PC-9 (cell line): Measurements from ENCODE around the gene CHST12. TPM values are rescaled to one million over a fixed set of nuclear protein-coding genes. Genes with fewer than 3 reads are reported as not detected.

Source experiments
- BruUV-seq: library from RNA; stranded (reverse); fragments of 400-500 nt; replicated peaks from 2 replicates; lab custom pipeline; 2021; lab: Mats Ljungman, UMichigan
- CTCF ChIA-PET: fragments of 300-600 bp; sonication (Branson Sonifier 250); formaldehyde crosslinking; loops from one replicate; lab custom pipeline; 2022; ENCODE audit warnings: antibody characterized with exemption; lab: Charles Lee
- POLR2A ChIA-PET: fragments of 300-600 bp; sonication (Branson Sonifier 250); formaldehyde crosslinking; loops from one replicate; lab custom pipeline; 2022; ENCODE audit warnings: antibody characterized with exemption; ENCODE audit not compliant: unreplicated experiment; lab: Charles Lee
- DNase-seq, 2 experiments: peaks; one replicate each; pipeline versions ENCODE4 v3.0.0 to v3.0.0-alpha.2; 2015 to 2022; ENCODE audit warnings: mixed read lengths in 1 of 2
- H2AFZ ChIP-seq: fragments of 200-600 bp; sonication (generic); 2 replicates; pipeline ENCODE4 v1.8.1; 2017; ENCODE audit warnings: antibody characterized with exemption
- H3F3A ChIP-seq: fragments of 200-600 bp; sonication (generic); 2 replicates; pipeline ENCODE4 v1.8.1; 2017; ENCODE audit warnings: antibody characterized with exemption, mild to moderate bottlenecking, low read depth; ENCODE audit not compliant: insufficient read depth
- H3K27ac ChIP-seq: fragments of 200-600 bp; sonication (generic); 2 replicates; pipeline ENCODE4 v1.6.1; 2016; ENCODE audit warnings: mixed run types
- H3K27me3 ChIP-seq: fragments of 200-600 bp; sonication (generic); 2 replicates; pipeline ENCODE4 v1.6.1; 2016; ENCODE audit warnings: low read depth, mixed run types; ENCODE audit not compliant: insufficient read depth
- H3K36me3 ChIP-seq: fragments of 200-600 bp; sonication (generic); 2 replicates; pipeline ENCODE4 v1.6.1; 2016; ENCODE audit warnings: low read depth, mixed run types
- H3K4me1 ChIP-seq: fragments of 200-600 bp; sonication (generic); replicated peaks from 2 replicates; pipeline ENCODE4 v1.6.1; 2016; ENCODE audit warnings: mixed run types; ENCODE audit not compliant: insufficient read depth
- H3K4me2 ChIP-seq: fragments of 200-600 bp; sonication (generic); 2 replicates; pipeline ENCODE4 v1.6.1; 2017; ENCODE audit warnings: mixed run types
- H3K4me3 ChIP-seq: fragments of 200-600 bp; sonication (generic); 2 replicates; pipeline ENCODE4 v1.6.1; 2016; ENCODE audit warnings: mixed run types
- H3K79me2 ChIP-seq: fragments of 200-600 bp; sonication (generic); 2 replicates; pipeline ENCODE4 v1.6.1; 2017; ENCODE audit warnings: low read depth, mixed run types
- H3K9me2 ChIP-seq: fragments of 200-600 bp; sonication (generic); 2 replicates; pipeline ENCODE4 v1.8.1; 2017; ENCODE audit warnings: mild to moderate bottlenecking; ENCODE audit not compliant: insufficient read depth
- H3K9me3 ChIP-seq: fragments of 200-600 bp; sonication (generic); 2 replicates; pipeline ENCODE4 v1.8.1; 2016; ENCODE audit warnings: low read depth; ENCODE audit not compliant: insufficient read depth
- H4K20me1 ChIP-seq: fragments of 200-600 bp; sonication (generic); 2 replicates; pipeline ENCODE4 v1.8.1; 2017; ENCODE audit not compliant: insufficient read depth
- CTCF ChIP-seq: fragments of 200-600 bp; sonication (generic); conservative IDR thresholded peaks from 2 replicates; pipeline ENCODE4 v1.6.1; 2017; ENCODE audit warnings: mixed run types, antibody characterized with exemption, mild to moderate bottlenecking, moderate library complexity
- EZH2 ChIP-seq: fragments of 200-600 bp; sonication (generic); IDR thresholded peaks from 2 replicates; pipeline ENCODE4 v1.8.0; 2017; ENCODE audit warnings: antibody characterized with exemption, low read depth
- intact Hi-C: fragments of 100-400 bp; cut with micrococcal nuclease; formaldehyde crosslinking; loops from one replicate; pipeline ENCODE4 v1.10.0; 2022; ENCODE audit not compliant: unreplicated experiment
- total RNA-seq: library from RNA; stranded (reverse); gene quantifications from 2 replicates; pipeline ENCODE4 v1.2.3, GENCODE V29; 2021

Gene CHST12
- total RNA-seq, 1 experiment from 2014 or later = 25.9 TPM

DNA sequence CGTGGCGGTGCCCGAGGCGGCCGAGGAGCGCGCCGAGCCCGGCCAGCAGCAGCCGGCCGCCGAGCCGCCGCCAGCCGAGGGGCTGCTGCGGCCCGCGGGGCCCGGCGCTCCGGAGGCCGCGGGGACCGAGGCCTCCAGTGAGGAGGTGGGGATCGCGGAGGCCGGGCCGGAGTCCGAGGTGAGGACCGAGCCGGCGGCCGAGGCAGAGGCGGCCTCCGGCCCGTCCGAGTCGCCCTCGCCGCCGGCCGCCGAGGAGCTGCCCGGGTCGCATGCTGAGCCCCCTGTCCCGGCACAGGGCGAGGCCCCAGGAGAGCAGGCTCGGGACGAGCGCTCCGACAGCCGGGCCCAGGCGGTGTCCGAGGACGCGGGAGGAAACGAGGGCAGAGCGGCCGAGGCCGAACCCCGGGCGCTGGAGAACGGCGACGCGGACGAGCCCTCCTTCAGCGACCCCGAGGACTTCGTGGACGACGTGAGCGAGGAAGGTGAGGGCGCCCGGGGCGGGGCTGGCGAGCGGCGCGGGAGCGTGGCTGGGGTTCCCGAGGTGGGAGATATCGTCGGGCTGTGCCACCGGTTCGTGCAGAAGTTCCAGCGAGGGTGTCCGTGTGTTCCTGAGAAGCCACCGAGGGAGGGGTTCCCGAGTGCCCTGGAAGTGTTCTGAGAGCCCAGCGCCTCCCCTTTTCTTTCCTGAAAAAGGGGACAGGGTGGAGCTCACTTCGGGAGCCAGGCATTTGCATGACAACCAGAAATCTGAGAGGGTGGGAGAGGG, 48.3 kb upstream of the CHST12 start:
- ChIA-PET POLR2A (interaction anchor here (0.6 to 0.7 kb wide), 2 partner anchors 286 to 499 kb away, joined by 3 to 4 read pairs; no protein-coding TSS in a partner anchor), CTCF (interaction anchor here (1.1 kb wide), 1 partner anchor 113 kb away, joined by 3 read pairs; no protein-coding TSS in a partner anchor)
- peak overlapping the region; percentile 75 for H3K4me3 ChIP-seq
- peak overlapping the region; percentile 52 for H3K27ac ChIP-seq
- no peak for TF ChIP-seq EZH2
- TF ChIP-seq CTCF = no peak
- intact Hi-C loops = loop anchor here (5.0 kb wide), 1 partner anchor 43 kb away; the partner anchor contains the start of gene SNX8
- peaks cover 65% of the 10 kb centered on the region for H3K79me2 ChIP-seq
- no peaks in the 10 kb centered on the region for H3K9me2 ChIP-seq
- no TSS peak for BruUV-seq
- H3K9me3 ChIP-seq = no peaks in the 10 kb centered on the region
- H3K4me2 ChIP-seq = peak overlapping the region; percentile 95
- H3K4me1 ChIP-seq = peaks cover 27% of the 10 kb centered on the region
- H3K27me3 ChIP-seq = no peaks in the 10 kb centered on the region
- peak in 1 of 2 experiments; percentile 25 for DNase-seq
- peaks cover 45% of the 10 kb centered on the region for H3F3A ChIP-seq
- peaks cover 29% of the 10 kb centered on the region for H3K36me3 ChIP-seq
- H4K20me1 ChIP-seq = peaks cover 47% of the 10 kb centered on the region
- H2AFZ ChIP-seq = peak overlapping the region; percentile 41; the same call in 1 of the 2 replicates

DNA sequence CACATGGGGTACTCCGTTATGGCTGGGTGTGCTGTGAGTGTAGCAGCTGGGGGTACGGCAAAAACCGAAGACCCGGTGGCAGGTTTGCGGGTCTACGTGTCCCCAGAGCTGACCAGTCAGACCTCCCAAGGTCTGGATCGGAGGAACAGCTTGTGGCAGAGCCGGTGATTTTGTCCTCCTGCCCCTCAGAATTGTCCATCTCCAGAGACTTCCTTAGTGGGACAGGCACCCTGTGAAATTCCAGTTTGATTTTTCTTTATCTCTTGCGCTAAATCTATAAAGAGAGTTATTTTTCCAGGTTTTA, 47.8 kb upstream of the CHST12 start:
- no peak for DNase-seq
- no peak for TF ChIP-seq CTCF
- no peak for TF ChIP-seq EZH2
- ChIA-PET POLR2A (interaction anchor here (0.6 to 0.7 kb wide), 3 partner anchors 36 to 499 kb away, joined by 3 to 9 read pairs (median 4); no protein-coding TSS in a partner anchor), CTCF (interaction anchor here (1.1 kb wide), 1 partner anchor 113 kb away, joined by 3 read pairs; no protein-coding TSS in a partner anchor)
- intact Hi-C loops = no loop called here
- peaks cover 47% of the 10 kb centered on the region for H3F3A ChIP-seq
- no peaks in the 10 kb centered on the region for H3K9me3 ChIP-seq
- H3K27ac ChIP-seq = peak overlapping the region; percentile 52
- no peak overlapping the region; the same call in 1 of the 2 replicates for H2AFZ ChIP-seq
- no peaks in the 10 kb centered on the region for H3K27me3 ChIP-seq
- H3K36me3 ChIP-seq = peaks cover 34% of the 10 kb centered on the region
- H4K20me1 ChIP-seq = peaks cover 52% of the 10 kb centered on the region
- BruUV-seq = TSS peak; percentile 40
- H3K4me2 ChIP-seq = peak overlapping the region; percentile 95
- H3K4me3 ChIP-seq = peak overlapping the region; percentile 75
- peaks cover 71% of the 10 kb centered on the region for H3K79me2 ChIP-seq
- no peaks in the 10 kb centered on the region for H3K9me2 ChIP-seq
- H3K4me1 ChIP-seq = peaks cover 27% of the 10 kb centered on the region

GRCh38 chr7:2357165-2357564, 46.2 kb upstream of the CHST12 start:
- intact Hi-C loops = no loop called here
- Histone ChIP-seq H3K36me3 (peaks cover 42% of the 10 kb centered on the region), H3K4me2 (peak overlapping the region; percentile 95), H3K9me2 (no peaks in the 10 kb centered on the region), H2AFZ (no peak overlapping the region), H3K79me2 (peaks cover 85% of the 10 kb centered on the region), H4K20me1 (peaks cover 68% of the 10 kb centered on the region), H3K27me3 (no peaks in the 10 kb centered on the region), H3K4me3 (peak overlapping the region; percentile 75; the same call in 1 of the 2 replicates), H3K27ac (peak overlapping the region; percentile 2; the same call in 1 of the 2 replicates), H3K9me3 (no peaks in the 10 kb centered on the region), H3F3A (peaks cover 49% of the 10 kb centered on the region), H3K4me1 (peaks cover 27% of the 10 kb centered on the region)
- no TSS peak for BruUV-seq
- CTCF ChIA-PET = no interaction called here
- POLR2A ChIA-PET = interaction anchor here (0.6 kb wide), 1 partner anchor 19 kb away, joined by 7 read pairs; no protein-coding TSS in a partner anchor
- TF ChIP-seq EZH2 (no peak), CTCF (no peak)
- peak in 1 of 2 experiments; percentile 75 for DNase-seq
